Measurements from ENCODE around the gene CPA1.

Gene CPA1

GRCh38 chr7:130359276-130359857, 20.9 kb upstream of the CPA1 start:
- H2AFZ ChIP-seq (ENCODE audit: low read length): no peak overlapping the region
- no peaks in the 10 kb centered on the region; the same call in 1 of the 2 replicates for H3K36me3 ChIP-seq (ENCODE audit: insufficient read depth, low read length)
- H3K27me3 ChIP-seq (ENCODE audit: insufficient read depth, low read length): no peaks in the 10 kb centered on the region
- no peaks in the 10 kb centered on the region for H3K79me2 ChIP-seq (ENCODE audit: insufficient read depth, low read length)
- no peak overlapping the region for H3K4me3 ChIP-seq (ENCODE audit: low read depth, low read length, poor library complexity, severe bottlenecking)
- H4K20me1 ChIP-seq (ENCODE audit: insufficient read depth, low read length): no peaks in the 10 kb centered on the region
- H3F3A ChIP-seq (ENCODE audit: insufficient read depth, low read length): no peaks in the 10 kb centered on the region
- H3K9me3 ChIP-seq (ENCODE audit: low read length): peaks cover 26% of the 10 kb centered on the region; the same call in 1 of the 2 replicates
- no peak overlapping the region for H3K9ac ChIP-seq (ENCODE audit: low read length)
- TF ChIP-seq EZH2 (IDR thresholded peaks at IDR 0.05; ENCODE audit: borderline replicate concordance, low read length) (no peak), CTCF (IDR thresholded peaks at IDR 0.05; ENCODE audit: low read length) (no peak)
- H3K4me1 ChIP-seq (ENCODE audit: insufficient read depth, low read length, severe bottlenecking): peaks cover 38% of the 10 kb centered on the region
- no peaks in the 10 kb centered on the region for H3K9me2 ChIP-seq (ENCODE audit: low read depth, low read length)
- H3K4me2 ChIP-seq (ENCODE audit: low read length): no peak overlapping the region
- H3K27ac ChIP-seq (ENCODE audit: low read depth, low read length, poor library complexity, severe bottlenecking): no peak overlapping the region

- Histone ChIP-seq H3K4me3 (ENCODE audit: low read depth, low read length, poor library complexity, severe bottlenecking) (no peak overlapping the region), H3K9ac (ENCODE audit: low read length) (no peak overlapping the region), H3K4me2 (ENCODE audit: low read length) (no peak overlapping the region), H3K9me2 (ENCODE audit: low read depth, low read length) (no peaks in the 10 kb centered on the region), H3K9me3 (ENCODE audit: low read length) (peaks cover 26% of the 10 kb centered on the region; the same call in 1 of the 2 replicates), H3K36me3 (ENCODE audit: insufficient read depth, low read length) (no peaks in the 10 kb centered on the region; the same call in 1 of the 2 replicates), H3K4me1 (ENCODE audit: insufficient read depth, low read length, severe bottlenecking) (peaks cover 50% of the 10 kb centered on the region), H3K79me2 (ENCODE audit: insufficient read depth, low read length) (no peaks in the 10 kb centered on the region), H3K27ac (ENCODE audit: low read depth, low read length, poor library complexity, severe bottlenecking) (no peak overlapping the region), H3K27me3 (ENCODE audit: insufficient read depth, low read length) (no peaks in the 10 kb centered on the region), H3F3A (ENCODE audit: insufficient read depth, low read length) (no peaks in the 10 kb centered on the region), H4K20me1 (ENCODE audit: insufficient read depth, low read length) (no peaks in the 10 kb centered on the region), H2AFZ (ENCODE audit: low read length) (no peak overlapping the region)
- TF ChIP-seq EZH2 (IDR thresholded peaks at IDR 0.05; ENCODE audit: borderline replicate concordance, low read length): no peak
- TF ChIP-seq CTCF (IDR thresholded peaks at IDR 0.05; ENCODE audit: low read length): no peak
These were observed 19.8 kb upstream of the CPA1 start for GRCh38 chr7:130360518-130360917.

GRCh38 chr7:130361681-130362080, 18.6 kb upstream of the CPA1 start:
- Histone ChIP-seq H3K9me3 (ENCODE audit: low read length) (peaks cover 26% of the 10 kb centered on the region; the same call in 1 of the 2 replicates), H3K9ac (ENCODE audit: low read length) (no peak overlapping the region), H3K4me2 (ENCODE audit: low read length) (no peak overlapping the region), H3K27ac (ENCODE audit: low read depth, low read length, poor library complexity, severe bottlenecking) (peak overlapping the region; percentile 96), H3K9me2 (ENCODE audit: low read depth, low read length) (no peaks in the 10 kb centered on the region), H4K20me1 (ENCODE audit: insufficient read depth, low read length) (no peaks in the 10 kb centered on the region), H3K79me2 (ENCODE audit: insufficient read depth, low read length) (no peaks in the 10 kb centered on the region), H2AFZ (ENCODE audit: low read length) (no peak overlapping the region), H3K27me3 (ENCODE audit: insufficient read depth, low read length) (no peaks in the 10 kb centered on the region), H3K4me3 (ENCODE audit: low read depth, low read length, poor library complexity, severe bottlenecking) (no peak overlapping the region), H3F3A (ENCODE audit: insufficient read depth, low read length) (no peaks in the 10 kb centered on the region), H3K4me1 (ENCODE audit: insufficient read depth, low read length, severe bottlenecking) (peaks cover 50% of the 10 kb centered on the region), H3K36me3 (ENCODE audit: insufficient read depth, low read length) (no peaks in the 10 kb centered on the region; the same call in 1 of the 2 replicates)
- TF ChIP-seq CTCF (IDR thresholded peaks at IDR 0.05; ENCODE audit: low read length): no peak
- TF ChIP-seq EZH2 (IDR thresholded peaks at IDR 0.05; ENCODE audit: borderline replicate concordance, low read length): no peak
